MCF 10A (cell line): ENCODE data around the gene SUGP2. TPM values are rescaled to one million over a fixed set of nuclear protein-coding genes. Genes with fewer than 3 reads are reported as not detected.

ENCODE experiments used
- BruUV-seq: library from RNA; stranded (reverse); fragments of 400-500 nt; replicated peaks from 2 replicates; lab custom pipeline; 2021; lab: Mats Ljungman, UMichigan
- CTCF ChIA-PET: fragments of 300-600 bp; sonication (Branson Sonifier 250); formaldehyde crosslinking; extraction: SDS; loops from one replicate; lab custom pipeline; 2021; ENCODE audit warnings: antibody characterized with exemption, inconsistent platforms; lab: Yijun Ruan, JAX
- POLR2A ChIA-PET: fragments of 300-600, 350-650 bp; sonication (Branson Sonifier 250); formaldehyde crosslinking; extraction: SDS; loops from one replicate; lab custom pipeline; 2020; ENCODE audit warnings: antibody characterized with exemption, inconsistent platforms; lab: Yijun Ruan, JAX
- DNase-seq: peaks from one replicate; pipeline ENCODE4 v3.0.0-alpha.2; 2018; ENCODE audit not compliant: unreplicated experiment
- H3K27ac Mint-ChIP-seq: one replicate; pipeline ENCODE4 v1.8.0; 2022; ENCODE audit warnings: mild to moderate bottlenecking, low read depth, mixed read lengths; ENCODE audit not compliant: unreplicated experiment
- H3K27me3 Mint-ChIP-seq: one replicate; pipeline ENCODE4 v1.8.0; 2022; ENCODE audit warnings: mixed read lengths; ENCODE audit not compliant: insufficient read depth, unreplicated experiment
- H3K36me3 Mint-ChIP-seq: one replicate; pipeline ENCODE4 v1.8.0; 2022; ENCODE audit warnings: mild to moderate bottlenecking, moderate library complexity, mixed read lengths; ENCODE audit not compliant: insufficient read depth, unreplicated experiment
- H3K4me1 Mint-ChIP-seq: one replicate; pipeline ENCODE4 v1.8.0; 2022; ENCODE audit warnings: mixed read lengths; ENCODE audit not compliant: insufficient read depth, unreplicated experiment
- H3K4me3 Mint-ChIP-seq: one replicate; pipeline ENCODE4 v1.8.0; 2022; ENCODE audit warnings: mild to moderate bottlenecking, moderate library complexity, mixed read lengths; ENCODE audit not compliant: unreplicated experiment
- H3K9me3 Mint-ChIP-seq: one replicate; pipeline ENCODE4 v1.8.0; 2022; ENCODE audit warnings: mixed read lengths; ENCODE audit not compliant: unreplicated experiment
- intact Hi-C: fragments of 100-400 bp; cut with micrococcal nuclease; formaldehyde crosslinking; loops from 2 replicates; pipeline ENCODE4 v1.14.1; 2022
- total RNA-seq: library from RNA; stranded (reverse); gene quantifications from 2 replicates; pipeline ENCODE4 v1.2.3, GENCODE V29; 2022
- TF ChIP-seq, protein P1 (sequence below): fragments of 200-600 bp; IDR thresholded peaks from one replicate; pipeline ENCODE4 v1.8.0; 2022; ENCODE audit warnings: antibody characterized with exemption, mild to moderate bottlenecking; ENCODE audit not compliant: unreplicated experiment

The SUGP2 gene
- total RNA-seq, 1 experiment from 2014 or later = 69.1 TPM

DNA sequence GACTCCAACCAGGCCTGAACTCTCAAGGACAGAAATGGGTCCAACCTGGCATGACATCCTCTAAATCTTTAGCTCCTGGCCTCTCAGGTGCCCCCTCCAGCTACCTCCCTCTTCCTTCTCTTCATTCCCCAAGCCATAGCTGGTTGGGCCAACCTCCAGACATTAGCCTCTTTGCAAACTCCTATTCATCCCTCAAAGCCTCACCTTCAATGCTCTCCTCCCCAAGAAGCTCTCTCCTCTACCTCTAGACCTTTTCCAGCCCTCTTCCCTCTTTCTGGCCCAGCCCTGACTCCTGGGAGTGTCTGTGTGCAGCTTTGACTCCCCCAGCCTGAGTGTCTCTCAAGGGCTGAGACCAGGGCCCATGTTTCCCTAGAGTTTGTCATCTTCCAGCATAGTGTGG lies 87.0 kb downstream of the SUGP2 start:
- Mint-ChIP-seq H3K27ac (no peak overlapping the region), H3K4me1 (no peaks in the 10 kb centered on the region), H3K27me3 (no peaks in the 10 kb centered on the region), H3K36me3 (peaks cover 6% of the 10 kb centered on the region), H3K4me3 (no peak overlapping the region), H3K9me3 (no peaks in the 10 kb centered on the region)
- no TSS peak for BruUV-seq
- TF ChIP-seq, protein P1, sequence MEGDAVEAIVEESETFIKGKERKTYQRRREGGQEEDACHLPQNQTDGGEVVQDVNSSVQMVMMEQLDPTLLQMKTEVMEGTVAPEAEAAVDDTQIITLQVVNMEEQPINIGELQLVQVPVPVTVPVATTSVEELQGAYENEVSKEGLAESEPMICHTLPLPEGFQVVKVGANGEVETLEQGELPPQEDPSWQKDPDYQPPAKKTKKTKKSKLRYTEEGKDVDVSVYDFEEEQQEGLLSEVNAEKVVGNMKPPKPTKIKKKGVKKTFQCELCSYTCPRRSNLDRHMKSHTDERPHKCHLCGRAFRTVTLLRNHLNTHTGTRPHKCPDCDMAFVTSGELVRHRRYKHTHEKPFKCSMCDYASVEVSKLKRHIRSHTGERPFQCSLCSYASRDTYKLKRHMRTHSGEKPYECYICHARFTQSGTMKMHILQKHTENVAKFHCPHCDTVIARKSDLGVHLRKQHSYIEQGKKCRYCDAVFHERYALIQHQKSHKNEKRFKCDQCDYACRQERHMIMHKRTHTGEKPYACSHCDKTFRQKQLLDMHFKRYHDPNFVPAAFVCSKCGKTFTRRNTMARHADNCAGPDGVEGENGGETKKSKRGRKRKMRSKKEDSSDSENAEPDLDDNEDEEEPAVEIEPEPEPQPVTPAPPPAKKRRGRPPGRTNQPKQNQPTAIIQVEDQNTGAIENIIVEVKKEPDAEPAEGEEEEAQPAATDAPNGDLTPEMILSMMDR = no peak
- ChIA-PET POLR2A (no interaction called here), CTCF (no interaction called here)
- intact Hi-C loops = no loop called here
- no peak for DNase-seq

DNA sequence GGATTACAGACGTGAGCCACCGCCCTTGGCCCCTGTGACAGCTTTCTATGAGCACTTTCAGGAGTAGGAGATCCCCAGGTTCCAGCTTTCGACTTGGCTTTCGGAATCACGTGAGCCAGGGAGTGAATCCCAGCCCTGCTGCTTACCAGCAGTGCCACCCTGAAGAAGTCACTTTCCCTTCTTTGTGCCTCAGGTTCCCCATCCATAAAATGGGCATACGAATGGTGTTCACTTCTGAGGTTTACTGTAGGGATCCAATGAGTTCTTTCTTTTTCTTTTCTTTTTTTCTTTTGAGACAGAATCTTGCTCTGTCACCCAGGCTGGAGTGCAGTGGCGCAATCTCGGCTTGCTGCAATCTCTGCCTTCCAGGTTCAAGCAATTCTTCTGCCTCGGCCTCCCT lies 88.0 kb downstream of the SUGP2 start:
- ChIA-PET POLR2A (no interaction called here), CTCF (interaction anchor here (0.6 to 1.0 kb wide), 3 partner anchors 41 to 545 kb away, joined by 3 read pairs; no protein-coding TSS in a partner anchor)
- H3K9me3 Mint-ChIP-seq = no peaks in the 10 kb centered on the region
- BruUV-seq = no TSS peak
- H3K36me3 Mint-ChIP-seq = peaks cover 6% of the 10 kb centered on the region
- H3K4me3 Mint-ChIP-seq = no peak overlapping the region
- H3K27ac Mint-ChIP-seq = no peak overlapping the region
- no peaks in the 10 kb centered on the region for H3K27me3 Mint-ChIP-seq
- no peaks in the 10 kb centered on the region for H3K4me1 Mint-ChIP-seq
- DNase-seq = no peak
- TF ChIP-seq, protein P1 = no peak
- intact Hi-C loops = no loop called here

GRCh38 chr19:18943465-18943864 lies 89.9 kb downstream of the SUGP2 start:
- H3K4me3 Mint-ChIP-seq = no peak overlapping the region
- H3K27ac Mint-ChIP-seq = no peak overlapping the region
- H3K36me3 Mint-ChIP-seq = peaks cover 6% of the 10 kb centered on the region
- H3K27me3 Mint-ChIP-seq = no peaks in the 10 kb centered on the region
- intact Hi-C loops = no loop called here
- DNase-seq = no peak
- ChIA-PET POLR2A (no interaction called here), CTCF (interaction anchor here (0.7 to 1.8 kb wide), 3 partner anchors 24 to 261 kb away, joined by 3 to 4 read pairs (median 3); partner anchors contain the start of genes COPE and DDX49)
- H3K9me3 Mint-ChIP-seq = no peaks in the 10 kb centered on the region
- TF ChIP-seq, protein P1 = no peak
- peaks cover 12% of the 10 kb centered on the region for H3K4me1 Mint-ChIP-seq
- BruUV-seq = no TSS peak

GRCh38 chr19:18942692-18943091 lies 90.6 kb downstream of the SUGP2 start:
- H3K27ac Mint-ChIP-seq = no peak overlapping the region

More at GRCh38 chr19:18942692-18943091, 90.6 kb downstream of the SUGP2 start:
- no peak for DNase-seq
- Mint-ChIP-seq H3K9me3 (no peaks in the 10 kb centered on the region), H3K36me3 (peaks cover 11% of the 10 kb centered on the region), H3K4me1 (peaks cover 14% of the 10 kb centered on the region), H3K27me3 (no peaks in the 10 kb centered on the region), H3K4me3 (peak overlapping the region; percentile 19)
- POLR2A ChIA-PET = interaction anchor here (1.3 kb wide), 1 partner anchor 8 kb away, joined by 5 read pairs; no protein-coding TSS in a partner anchor
- CTCF ChIA-PET = interaction anchor here (0.8 to 1.8 kb wide), 3 partner anchors 8 to 44 kb away, joined by 3 to 4 read pairs (median 3); no protein-coding TSS in a partner anchor
- intact Hi-C loops = no loop called here
- no TSS peak for BruUV-seq
- TF ChIP-seq, protein P1 = no peak
